ENCODE data around the gene PSEN1. TPM values are rescaled to one million over a fixed set of nuclear protein-coding genes. Genes with fewer than 3 reads are reported as not detected.

The PSEN1 gene
- total RNA-seq, 4 donors from 2014 or later = 101 to 221 (median 135) TPM

GRCh38 chr14:73220634-73221033 lies 84.3 kb downstream of the PSEN1 start:
- intact Hi-C loops (cut with DNase I; ENCODE audit: low total_unique reads) = no loop called here
- TF ChIP-seq POLR2AphosphoS5 (IDR thresholded peaks at IDR 0.05) = no peak
- no peak for TF ChIP-seq EP300 (IDR thresholded peaks at IDR 0.05; ENCODE audit: low read depth)
- 83 to 97% methylated on average over 4 to 5 of the region's 5 CpGs for WGBS, 2 donors (ENCODE audit: low coverage in 1 of 2)
- no peak overlapping the region for H3K27ac ChIP-seq
- peaks cover 0 to 8% (median 0%) of the 10 kb centered on the region in 4 donors for H3K4me1 ChIP-seq
- peaks cover 0 to 44% (median 21%) of the 10 kb centered on the region in 4 donors for H3K36me3 ChIP-seq
- no peaks in the 10 kb centered on the region for H3K27me3 ChIP-seq
- H3K4me3 ChIP-seq = no peak overlapping the region
- H3K9me3 ChIP-seq = no peaks in the 10 kb centered on the region
- DNase-seq = no peak
- in situ Hi-C loops (cut with MboI; ENCODE audit: low pct_ligation_motif_present in 1 of 4, low pct_unique_long_range_greater_than_20kb in 1 of 4, low sequenced_read_pairs in 3 of 4) = no loop called here

- intact Hi-C loops (cut with DNase I; ENCODE audit: low total_unique reads) = no loop called here
Observed at GRCh38 chr14:73221945-73222344, 85.6 kb downstream of the PSEN1 start.

DNA sequence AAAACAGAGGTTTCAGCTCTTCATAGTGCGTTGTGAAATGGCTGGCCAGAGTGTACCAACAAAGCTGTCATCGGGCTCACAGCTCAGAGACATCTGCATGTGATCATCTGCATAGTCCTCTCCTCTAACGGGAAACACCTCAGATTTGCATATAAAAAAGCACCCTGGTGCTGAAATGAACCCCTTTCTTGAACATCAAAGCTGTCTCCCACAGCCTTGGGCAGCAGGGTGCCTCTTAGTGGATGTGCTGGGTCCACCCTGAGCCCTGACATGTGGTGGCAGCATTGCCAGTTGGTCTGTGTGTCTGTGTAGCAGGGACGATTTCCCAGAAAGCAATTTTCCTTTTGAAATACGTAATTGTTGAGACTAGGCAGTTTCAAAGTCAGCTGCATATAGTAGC lies 86.7 kb downstream of the PSEN1 start:
- no peak overlapping the region for H3K27ac ChIP-seq
- intact Hi-C loops (cut with DNase I; ENCODE audit: low total_unique reads) (no loop called here), in situ Hi-C loops (cut with MboI; ENCODE audit: low pct_ligation_motif_present in 1 of 4, low pct_unique_long_range_greater_than_20kb in 1 of 4, low sequenced_read_pairs in 3 of 4) (no loop called here)
- DNase-seq = no peak
- peaks cover 0 to 11% (median 1%) of the 10 kb centered on the region in 4 donors for H3K4me1 ChIP-seq
- no peak overlapping the region for H3K4me3 ChIP-seq
- no peaks in the 10 kb centered on the region for H3K9me3 ChIP-seq
- TF ChIP-seq POLR2A (IDR thresholded peaks at IDR 0.05) (no peak), POLR2AphosphoS5 (IDR thresholded peaks at IDR 0.05) (no peak), EP300 (IDR thresholded peaks at IDR 0.05; ENCODE audit: low read depth) (no peak)
- TF ChIP-seq, protein P1, sequence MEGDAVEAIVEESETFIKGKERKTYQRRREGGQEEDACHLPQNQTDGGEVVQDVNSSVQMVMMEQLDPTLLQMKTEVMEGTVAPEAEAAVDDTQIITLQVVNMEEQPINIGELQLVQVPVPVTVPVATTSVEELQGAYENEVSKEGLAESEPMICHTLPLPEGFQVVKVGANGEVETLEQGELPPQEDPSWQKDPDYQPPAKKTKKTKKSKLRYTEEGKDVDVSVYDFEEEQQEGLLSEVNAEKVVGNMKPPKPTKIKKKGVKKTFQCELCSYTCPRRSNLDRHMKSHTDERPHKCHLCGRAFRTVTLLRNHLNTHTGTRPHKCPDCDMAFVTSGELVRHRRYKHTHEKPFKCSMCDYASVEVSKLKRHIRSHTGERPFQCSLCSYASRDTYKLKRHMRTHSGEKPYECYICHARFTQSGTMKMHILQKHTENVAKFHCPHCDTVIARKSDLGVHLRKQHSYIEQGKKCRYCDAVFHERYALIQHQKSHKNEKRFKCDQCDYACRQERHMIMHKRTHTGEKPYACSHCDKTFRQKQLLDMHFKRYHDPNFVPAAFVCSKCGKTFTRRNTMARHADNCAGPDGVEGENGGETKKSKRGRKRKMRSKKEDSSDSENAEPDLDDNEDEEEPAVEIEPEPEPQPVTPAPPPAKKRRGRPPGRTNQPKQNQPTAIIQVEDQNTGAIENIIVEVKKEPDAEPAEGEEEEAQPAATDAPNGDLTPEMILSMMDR (IDR thresholded peaks at IDR 0.05) = no peak
- WGBS, 2 donors (ENCODE audit: low coverage in 1 of 2) = 55 to 68% methylated on average over 2 to 5 of the region's 5 CpGs
- no peaks in the 10 kb centered on the region for H3K27me3 ChIP-seq
- H3K36me3 ChIP-seq = peaks cover 0 to 23% (median 10%) of the 10 kb centered on the region in 4 donors

More at GRCh38 chr14:73221945-73222344, 85.6 kb downstream of the PSEN1 start:
- Histone ChIP-seq H3K9me3 (no peaks in the 10 kb centered on the region), H3K4me1 (peaks cover 0 to 8% (median 0%) of the 10 kb centered on the region in 4 donors), H3K4me3 (no peak overlapping the region), H3K27ac (no peak overlapping the region), H3K36me3 (peaks cover 0 to 34% (median 15%) of the 10 kb centered on the region in 4 donors), H3K27me3 (no peaks in the 10 kb centered on the region)
- in situ Hi-C loops (cut with MboI; ENCODE audit: low pct_ligation_motif_present in 1 of 4, low pct_unique_long_range_greater_than_20kb in 1 of 4, low sequenced_read_pairs in 3 of 4) = no loop called here
- DNase-seq = no peak
- WGBS, 2 donors (ENCODE audit: low coverage in 1 of 2) = 73 to 84% methylated on average over 2 of the region's 2 CpGs
- TF ChIP-seq EP300 (IDR thresholded peaks at IDR 0.05; ENCODE audit: low read depth) (no peak), POLR2AphosphoS5 (IDR thresholded peaks at IDR 0.05) (no peak), POLR2A (IDR thresholded peaks at IDR 0.05) (no peak)
- TF ChIP-seq, protein P1 (IDR thresholded peaks at IDR 0.05) = no peak

GRCh38 chr14:73225496-73225895 lies 89.2 kb downstream of the PSEN1 start:
- intact Hi-C loops (cut with DNase I; ENCODE audit: low total_unique reads) = no loop called here
- H3K27ac ChIP-seq = no peak overlapping the region
- H3K9me3 ChIP-seq = no peaks in the 10 kb centered on the region
- 78 to 98% methylated on average over 3 to 4 of the region's 4 CpGs for WGBS, 2 donors (ENCODE audit: low coverage in 1 of 2)
- DNase-seq = no peak
- peaks cover 0 to under 1% (median 0%) of the 10 kb centered on the region in 4 donors for H3K36me3 ChIP-seq
- in situ Hi-C loops (cut with MboI; ENCODE audit: low pct_ligation_motif_present in 1 of 4, low pct_unique_long_range_greater_than_20kb in 1 of 4, low sequenced_read_pairs in 3 of 4) = no loop called here
- H3K4me3 ChIP-seq = no peak overlapping the region
- TF ChIP-seq, protein P1 (IDR thresholded peaks at IDR 0.05) = no peak
- TF ChIP-seq EP300 (IDR thresholded peaks at IDR 0.05; ENCODE audit: low read depth) = no peak
- TF ChIP-seq POLR2AphosphoS5 (IDR thresholded peaks at IDR 0.05) = no peak
- no peak for TF ChIP-seq POLR2A (IDR thresholded peaks at IDR 0.05)
- peaks cover 0 to 21% (median 4%) of the 10 kb centered on the region in 4 donors for H3K4me1 ChIP-seq
- no peaks in the 10 kb centered on the region for H3K27me3 ChIP-seq

Data from transverse colon (tissue), 4 donors.